Measurements from ENCODE around the gene STAMBP.
A peak's percentile ranks its signal among the peaks of the same experiment; 100 is the strongest.

STAMBP gene

DNA sequence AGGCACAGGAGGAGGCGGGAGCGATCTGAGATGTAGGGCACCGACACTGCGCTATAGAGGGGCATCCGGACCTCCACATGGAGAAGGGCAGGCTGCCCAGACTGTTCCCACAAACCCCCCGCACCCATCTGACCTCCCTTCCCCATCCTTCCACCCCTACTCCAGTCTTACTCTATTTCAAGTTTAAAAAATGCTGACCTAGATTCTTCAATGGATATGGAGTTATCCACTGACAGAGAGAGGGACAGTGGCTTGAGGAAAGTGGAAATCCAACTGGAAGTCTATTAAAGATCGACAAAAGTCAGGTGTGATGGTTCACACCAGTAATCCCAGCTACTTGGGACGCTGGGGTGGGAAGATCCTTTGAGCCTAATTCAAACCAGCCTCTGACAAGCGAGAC, 92.8 kb downstream of the STAMBP start:
- TF ChIP-seq, protein P1, sequence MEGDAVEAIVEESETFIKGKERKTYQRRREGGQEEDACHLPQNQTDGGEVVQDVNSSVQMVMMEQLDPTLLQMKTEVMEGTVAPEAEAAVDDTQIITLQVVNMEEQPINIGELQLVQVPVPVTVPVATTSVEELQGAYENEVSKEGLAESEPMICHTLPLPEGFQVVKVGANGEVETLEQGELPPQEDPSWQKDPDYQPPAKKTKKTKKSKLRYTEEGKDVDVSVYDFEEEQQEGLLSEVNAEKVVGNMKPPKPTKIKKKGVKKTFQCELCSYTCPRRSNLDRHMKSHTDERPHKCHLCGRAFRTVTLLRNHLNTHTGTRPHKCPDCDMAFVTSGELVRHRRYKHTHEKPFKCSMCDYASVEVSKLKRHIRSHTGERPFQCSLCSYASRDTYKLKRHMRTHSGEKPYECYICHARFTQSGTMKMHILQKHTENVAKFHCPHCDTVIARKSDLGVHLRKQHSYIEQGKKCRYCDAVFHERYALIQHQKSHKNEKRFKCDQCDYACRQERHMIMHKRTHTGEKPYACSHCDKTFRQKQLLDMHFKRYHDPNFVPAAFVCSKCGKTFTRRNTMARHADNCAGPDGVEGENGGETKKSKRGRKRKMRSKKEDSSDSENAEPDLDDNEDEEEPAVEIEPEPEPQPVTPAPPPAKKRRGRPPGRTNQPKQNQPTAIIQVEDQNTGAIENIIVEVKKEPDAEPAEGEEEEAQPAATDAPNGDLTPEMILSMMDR (IDR thresholded peaks at IDR 0.05; ENCODE audit: insufficient read depth, low read depth, low read length, missing control alignments), result no peak
- H3K4me3 ChIP-seq (ENCODE audit: low read length), result no peak overlapping the region
- DNase-seq (ENCODE audit: low read depth), result no peak

DNA sequence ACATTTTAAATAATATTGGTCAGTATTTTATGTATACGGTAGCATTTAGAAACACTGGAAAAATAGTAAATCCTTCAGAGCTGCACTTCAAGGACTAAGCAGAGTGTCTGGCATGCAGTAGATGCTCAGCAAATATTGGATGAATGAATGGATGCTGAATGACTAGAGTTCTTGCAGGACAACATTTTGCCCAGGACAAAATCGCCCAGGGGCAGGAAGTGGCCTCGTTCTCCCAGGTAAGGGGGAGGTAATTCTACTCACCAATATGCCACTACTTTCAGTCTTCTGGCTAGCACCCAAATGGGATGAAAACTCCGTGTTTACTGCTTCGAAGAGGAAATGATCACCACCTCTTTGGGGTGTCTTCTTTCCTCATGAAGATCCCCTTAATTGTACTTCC, 93.9 kb downstream of the STAMBP start:
- H3K4me3 ChIP-seq (ENCODE audit: low read length), result no peak overlapping the region
- TF ChIP-seq, protein P1 (IDR thresholded peaks at IDR 0.05; ENCODE audit: insufficient read depth, low read depth, low read length, missing control alignments), result no peak
- DNase-seq (ENCODE audit: low read depth), result peak; percentile 36
